RWPE2 (cell line): ENCODE results near the gene PIK3C2B.

Experiments used
- ATAC-seq: fragments of 200-7000 bp; cut with Tn5 transposase; 3 replicates; pipeline ENCODE4 v1.9.1; 2021; ENCODE audit warnings: low read depth
- DNase-seq: peaks from one replicate; pipeline ENCODE4 v3.0.0-alpha.2; 2020; ENCODE audit warnings: low spot score
- H3K27ac ChIP-seq: fragments of 450-650 bp; 2 replicates; pipeline ENCODE4 v1.5.1; 2017; ENCODE audit warnings: mild to moderate bottlenecking; ENCODE audit not compliant: poor library complexity, severe bottlenecking
- H3K27me3 ChIP-seq: fragments of 250-450 bp; sonication (Bioruptor Pico); 2 replicates; pipeline ENCODE4 v1.5.1; 2021; ENCODE audit warnings: mild to moderate bottlenecking, moderate library complexity; ENCODE audit not compliant: insufficient read depth, poor library complexity, severe bottlenecking
- H3K36me3 ChIP-seq: fragments of 250-450 bp; sonication (Bioruptor Pico); 2 replicates; pipeline ENCODE4 v1.5.1; 2020; ENCODE audit warnings: low read depth, mild to moderate bottlenecking, moderate library complexity
- H3K4me1 ChIP-seq: fragments of 250-450 bp; sonication (Bioruptor Pico); 2 replicates; pipeline ENCODE4 v1.5.1; 2021; ENCODE audit warnings: mild to moderate bottlenecking, moderate library complexity; ENCODE audit not compliant: insufficient read depth, poor library complexity, severe bottlenecking
- H3K4me3 ChIP-seq: fragments of 250-450 bp; sonication (Bioruptor Pico); 2 replicates; pipeline ENCODE4 v1.5.1; 2021; ENCODE audit warnings: mild to moderate bottlenecking, moderate library complexity; ENCODE audit not compliant: severe bottlenecking
- H3K9me3 ChIP-seq: fragments of 250-450 bp; sonication (Bioruptor Pico); 2 replicates; pipeline ENCODE4 v1.5.1; 2021; ENCODE audit warnings: mild to moderate bottlenecking, moderate library complexity; ENCODE audit not compliant: severe bottlenecking
- CTCF ChIP-seq: fragments of 450-650 bp; IDR thresholded peaks from one replicate; pipeline ENCODE4 v1.5.1; 2017; ENCODE audit warnings: mild to moderate bottlenecking, moderate library complexity; ENCODE audit not compliant: poor library complexity, severe bottlenecking

Gene PIK3C2B

GRCh38 chr1:204477036-204477740 lies 17.4 kb downstream of the PIK3C2B start:
- no peaks in the 10 kb centered on the region for H3K27me3 ChIP-seq
- no peak for ATAC-seq
- H3K4me1 ChIP-seq, result peaks cover 7% of the 10 kb centered on the region
- no peak overlapping the region for H3K4me3 ChIP-seq
- no peaks in the 10 kb centered on the region for H3K9me3 ChIP-seq
- DNase-seq, result no peak
- no peak overlapping the region for H3K27ac ChIP-seq
- TF ChIP-seq CTCF, result no peak
- H3K36me3 ChIP-seq, result no peaks in the 10 kb centered on the region

- Histone ChIP-seq H3K27me3 (no peaks in the 10 kb centered on the region), H3K27ac (no peak overlapping the region), H3K4me3 (no peak overlapping the region), H3K4me1 (peaks cover 7% of the 10 kb centered on the region), H3K36me3 (no peaks in the 10 kb centered on the region), H3K9me3 (no peaks in the 10 kb centered on the region)
- TF ChIP-seq CTCF, result no peak
- DNase-seq, result no peak
- ATAC-seq, result no peak
Measured at GRCh38 chr1:204476563-204476962, 18.0 kb downstream of the PIK3C2B start.

GRCh38 chr1:204475656-204476432 lies 18.8 kb downstream of the PIK3C2B start:
- H3K4me3 ChIP-seq, result no peak overlapping the region
- no peak for TF ChIP-seq CTCF
- H3K9me3 ChIP-seq, result no peaks in the 10 kb centered on the region
- ATAC-seq, result no peak
- H3K27ac ChIP-seq, result no peak overlapping the region
- DNase-seq, result no peak
- H3K27me3 ChIP-seq, result no peaks in the 10 kb centered on the region
- H3K36me3 ChIP-seq, result no peaks in the 10 kb centered on the region
- H3K4me1 ChIP-seq, result peaks cover 7% of the 10 kb centered on the region

GRCh38 chr1:204473400-204473965 lies 21.1 kb downstream of the PIK3C2B start:
- no peak overlapping the region for H3K27ac ChIP-seq
- TF ChIP-seq CTCF, result no peak
- H3K4me1 ChIP-seq, result no peaks in the 10 kb centered on the region
- ATAC-seq (no peak), DNase-seq (no peak)
- no peaks in the 10 kb centered on the region for H3K9me3 ChIP-seq
- no peak overlapping the region for H3K4me3 ChIP-seq
- H3K27me3 ChIP-seq, result no peaks in the 10 kb centered on the region
- H3K36me3 ChIP-seq, result no peaks in the 10 kb centered on the region
